Urinary bladder (tissue), 4 donors: ENCODE data around the gene SDF2L1. TPM values are rescaled to one million over a fixed set of nuclear protein-coding genes. Genes with fewer than 3 reads are reported as not detected.
"Not testable (repeated sequence)": the region's sequence is repeated elsewhere in the genome, so short reads cannot be mapped to it uniquely, and the experiment has no call there.

Source experiments
- DNase-seq: peaks from one replicate; pipeline ENCODE4 v3.0.0-alpha.2; 2015; ENCODE audit errors: extremely low spot score
- H3K27ac ChIP-seq: one replicate; pipeline ENCODE4 v1.5.1; 2013; ENCODE audit warnings: low read depth, mild to moderate bottlenecking, moderate library complexity
- H3K36me3 ChIP-seq: one replicate; pipeline ENCODE4 v1.6.1; 2013; ENCODE audit warnings: mild to moderate bottlenecking, moderate library complexity; ENCODE audit not compliant: insufficient read depth
- H3K4me1 ChIP-seq: one replicate; pipeline ENCODE4 v1.6.1; 2013; ENCODE audit warnings: mild to moderate bottlenecking, moderate library complexity; ENCODE audit not compliant: insufficient read depth
- H3K4me3 ChIP-seq: one replicate; pipeline ENCODE4 v1.5.1; 2013; ENCODE audit warnings: low read depth, low read length
- WGBS: extraction: QIAGEN DNeasy Blood & Tissue Kit; methylation state at CpG from one replicate; pipeline ENCODE4 v1.1.7; 2013; 5-methylcytosine and 5-hydroxymethylcytosine counted together
- polyA plus RNA-seq: library from polyadenylated mRNA; stranded (reverse); fragments of 200-250 nt; gene quantifications from one replicate; pipeline ENCODE4 v1.2.3, GENCODE V29; 2013
- total RNA-seq: library from RNA; depleted of rRNA; stranded (reverse); fragments of >200 nt; gene quantifications from one replicate; pipeline ENCODE4 v1.2.3, GENCODE V29; 2014
- donor health status: healthy with polysubstance abuse.
- donor health status: healthy.

The SDF2L1 gene
- total and polyA plus RNA-seq, 2 donors, result 5.1 to 58.0 TPM

DNA sequence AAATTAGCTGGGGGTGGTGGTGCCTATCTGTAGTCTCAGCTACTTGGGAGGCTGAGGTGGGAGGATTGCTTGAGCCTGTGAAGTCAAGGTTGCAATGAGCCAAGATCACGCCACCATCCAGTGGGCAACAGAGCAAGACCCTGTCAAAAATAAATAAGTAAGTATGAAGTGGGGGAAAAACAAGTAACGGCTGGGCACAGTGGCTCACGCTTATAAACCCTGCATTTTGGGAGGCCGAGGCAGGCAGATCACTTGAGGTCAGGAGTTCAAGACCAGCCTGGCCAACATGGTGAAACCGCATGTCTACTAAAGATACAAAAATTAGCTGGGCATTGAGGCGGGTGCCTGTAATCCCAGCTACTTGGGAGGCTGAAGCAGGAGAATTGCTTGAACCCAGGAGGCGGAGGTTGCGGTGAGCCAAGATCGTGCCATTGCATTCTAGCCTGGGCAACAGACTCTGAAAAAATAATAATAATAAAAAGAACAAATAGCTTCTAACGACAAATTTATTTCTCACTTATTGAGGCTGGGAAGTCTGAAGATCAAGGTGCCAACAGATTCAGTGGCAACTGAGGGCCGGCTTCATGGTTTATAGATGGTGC is 32.4 kb upstream of the SDF2L1 start:
- DNase-seq, H3K4me3 ChIP-seq, H3K27ac ChIP-seq, H3K4me1 ChIP-seq, H3K36me3 ChIP-seq: not testable (repeated sequence)
- WGBS, result 97% methylated on average over 11 of the region's 11 CpGs

DNA sequence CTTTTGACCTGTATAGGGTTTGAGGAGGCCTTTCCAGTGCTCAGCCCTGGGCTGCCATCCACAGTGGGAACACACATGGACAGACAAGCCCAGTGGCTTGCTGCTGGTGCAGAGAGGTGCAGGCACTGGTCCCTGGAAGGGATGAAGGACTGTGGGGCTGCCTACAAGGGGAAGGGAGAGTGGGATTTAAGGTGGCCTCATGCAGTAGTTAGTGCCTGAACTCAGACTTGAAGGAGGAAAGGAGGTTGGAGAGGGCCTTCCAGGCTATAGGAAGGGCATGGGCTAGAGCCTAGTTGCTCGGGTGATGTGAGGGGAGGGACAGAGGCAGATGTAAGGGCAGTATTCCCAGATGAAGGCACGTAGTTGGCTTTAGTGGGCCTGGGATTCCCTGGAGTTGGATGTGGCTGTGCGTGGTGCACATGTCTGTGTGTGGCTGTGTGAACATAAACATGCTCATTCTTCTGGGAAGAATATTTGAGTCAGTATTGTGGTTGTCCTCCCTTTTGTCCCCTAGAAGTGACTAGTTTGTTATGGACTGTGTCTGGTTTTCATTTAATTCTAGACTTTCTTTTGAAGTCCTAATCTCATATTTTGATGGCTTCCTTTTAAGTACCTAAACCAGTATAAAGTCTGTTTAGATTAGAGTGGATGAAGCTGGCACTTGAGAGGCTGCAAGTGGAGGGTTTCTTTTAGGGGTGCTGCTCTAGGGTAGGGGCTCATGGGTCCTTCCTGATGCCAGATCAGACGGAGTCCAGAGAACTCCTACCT is 30.7 kb upstream of the SDF2L1 start:
- H3K36me3 ChIP-seq, result no peaks in the 10 kb centered on the region
- whole genome bisulfite sequencing, result 63% methylated on average over 4 of the region's 4 CpGs
- no peak overlapping the region for H3K4me3 ChIP-seq
- no peak overlapping the region for H3K27ac ChIP-seq
- no peaks in the 10 kb centered on the region for H3K4me1 ChIP-seq
- no peak for DNase-seq

DNA sequence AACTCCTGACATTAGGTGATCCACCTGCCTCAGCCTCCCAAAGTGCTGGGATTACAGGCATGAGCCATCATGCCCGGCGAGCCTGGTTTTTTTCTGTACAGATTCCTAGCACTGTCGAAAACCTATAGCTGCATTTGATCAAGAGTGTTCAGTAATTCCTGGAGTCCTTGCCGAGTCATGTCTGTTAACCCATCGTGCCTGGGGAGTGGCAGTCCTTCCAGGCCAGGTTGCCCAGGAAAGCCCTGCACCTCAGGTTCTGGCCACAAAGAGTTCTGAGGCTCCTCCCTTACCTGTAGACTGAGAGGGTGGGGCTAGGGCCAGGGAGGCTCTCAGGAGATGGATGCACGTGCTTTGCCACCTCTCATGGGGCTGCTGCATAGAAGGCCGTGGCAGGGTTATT is 29.2 kb upstream of the SDF2L1 start:
- 90% methylated on average over 7 of the region's 7 CpGs for WGBS
- Histone ChIP-seq H3K27ac (no peak overlapping the region), H3K36me3 (no peaks in the 10 kb centered on the region), H3K4me3 (no peak overlapping the region), H3K4me1 (no peaks in the 10 kb centered on the region)
- DNase-seq, result no peak

DNA sequence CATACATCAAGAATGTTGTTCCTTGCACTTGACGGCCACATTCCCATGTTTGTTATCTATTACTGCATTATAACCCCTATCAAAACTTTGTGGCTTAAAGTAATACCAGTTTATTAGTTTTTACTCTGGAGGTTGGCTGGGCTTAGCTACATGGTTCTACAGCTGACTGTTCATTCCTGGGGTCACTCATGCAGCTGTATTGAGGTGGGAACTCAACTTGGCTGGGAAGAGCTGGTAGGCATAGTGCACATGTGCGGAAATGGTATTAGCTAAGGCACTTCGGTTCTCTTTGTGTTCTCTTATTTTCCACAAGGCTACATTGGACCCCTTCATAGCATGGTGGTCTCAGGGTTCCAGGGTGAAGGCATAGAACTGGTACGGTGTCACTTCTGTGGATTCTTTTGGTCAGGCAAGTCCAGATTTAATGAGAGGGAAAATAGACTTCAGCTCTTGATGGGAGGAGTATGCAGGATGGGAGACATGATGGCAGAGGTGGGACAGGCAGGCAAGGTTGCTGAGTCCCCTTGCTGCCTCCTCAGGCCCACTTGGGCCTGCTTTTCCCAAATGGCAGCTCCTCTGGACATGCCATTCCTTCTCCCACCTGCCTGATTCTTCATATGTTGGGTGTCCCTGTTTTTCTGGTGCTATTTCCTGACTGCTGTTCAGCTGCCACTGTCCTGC is 28.4 kb upstream of the SDF2L1 start:
- Histone ChIP-seq H3K36me3 (no peaks in the 10 kb centered on the region), H3K27ac (no peak overlapping the region), H3K4me1 (no peaks in the 10 kb centered on the region), H3K4me3 (no peak overlapping the region)
- DNase-seq, result no peak
- WGBS, result 81% methylated on average over 4 of the region's 4 CpGs

DNA sequence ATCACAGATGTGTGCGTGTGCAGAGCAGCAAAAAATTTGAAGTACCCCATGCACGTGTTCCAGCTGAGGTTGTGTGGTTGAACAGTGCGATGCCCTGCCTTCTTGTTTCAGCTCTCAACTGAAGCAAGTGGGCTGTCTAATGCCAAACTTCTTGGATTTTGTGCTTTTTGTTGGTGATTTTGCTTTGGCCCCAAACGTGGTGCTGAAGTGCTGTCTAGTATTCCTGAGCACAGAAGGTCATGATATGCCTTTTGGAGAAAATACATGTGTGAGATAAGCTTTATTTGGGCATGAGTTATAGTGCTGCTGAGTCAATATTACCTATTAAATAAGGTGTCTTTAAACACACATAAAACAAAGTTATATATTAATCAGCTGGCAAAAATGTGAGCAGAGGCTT is 26.4 kb upstream of the SDF2L1 start:
- no peaks in the 10 kb centered on the region for H3K36me3 ChIP-seq
- H3K4me3 ChIP-seq, result no peak overlapping the region
- no peak overlapping the region for H3K27ac ChIP-seq
- WGBS, result 83% methylated on average over 4 of the region's 4 CpGs
- DNase-seq, result no peak
- H3K4me1 ChIP-seq, result no peaks in the 10 kb centered on the region

DNA sequence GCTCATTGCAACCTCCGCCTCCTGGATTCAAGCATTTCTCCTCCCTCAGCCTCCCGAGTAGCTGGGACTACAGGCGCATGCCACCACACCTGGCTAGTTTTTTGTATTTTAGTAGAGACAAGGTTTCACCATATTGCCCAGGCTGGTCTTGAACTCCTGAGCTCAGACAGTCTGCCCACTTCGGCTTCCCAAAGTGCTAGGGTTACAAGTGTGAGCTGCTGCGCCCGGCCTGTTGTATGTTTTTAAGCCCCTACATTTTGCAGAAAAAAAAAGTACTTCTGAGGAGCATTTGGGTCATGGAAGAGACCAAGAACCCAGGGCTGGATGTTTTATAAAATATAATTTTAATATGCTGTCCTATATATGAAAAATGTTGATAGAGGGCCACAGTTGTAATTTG is 24.8 kb upstream of the SDF2L1 start:
- H3K27ac ChIP-seq, H3K36me3 ChIP-seq, DNase-seq, H3K4me3 ChIP-seq, H3K4me1 ChIP-seq: not testable (repeated sequence)
- WGBS, result 97% methylated on average over 6 of the region's 6 CpGs

DNA sequence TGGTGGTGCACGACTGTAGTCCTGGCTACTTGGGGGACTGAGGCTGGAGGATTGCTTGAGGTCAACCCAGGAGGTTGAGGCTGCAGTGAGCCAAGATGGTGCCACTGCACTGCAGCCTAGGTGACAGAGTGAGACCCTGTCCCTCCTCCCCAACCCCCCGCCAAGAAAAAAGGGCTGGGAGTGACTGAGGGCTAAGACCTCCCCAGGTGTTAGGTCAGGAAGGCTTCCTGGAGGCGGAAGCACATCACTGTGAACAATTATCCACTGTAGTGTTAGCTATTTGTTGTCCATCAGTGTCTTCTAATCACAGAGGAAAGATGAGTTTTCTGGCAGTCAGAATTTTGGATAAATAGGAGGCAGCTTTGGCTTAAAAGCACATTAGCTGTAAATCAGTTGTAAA is 21.1 kb upstream of the SDF2L1 start:
- Histone ChIP-seq H3K4me3 (no peak overlapping the region), H3K4me1 (no peaks in the 10 kb centered on the region), H3K36me3 (no peaks in the 10 kb centered on the region), H3K27ac (no peak overlapping the region)
- 93% methylated on average over 3 of the region's 3 CpGs for WGBS
- no peak for DNase-seq

DNA sequence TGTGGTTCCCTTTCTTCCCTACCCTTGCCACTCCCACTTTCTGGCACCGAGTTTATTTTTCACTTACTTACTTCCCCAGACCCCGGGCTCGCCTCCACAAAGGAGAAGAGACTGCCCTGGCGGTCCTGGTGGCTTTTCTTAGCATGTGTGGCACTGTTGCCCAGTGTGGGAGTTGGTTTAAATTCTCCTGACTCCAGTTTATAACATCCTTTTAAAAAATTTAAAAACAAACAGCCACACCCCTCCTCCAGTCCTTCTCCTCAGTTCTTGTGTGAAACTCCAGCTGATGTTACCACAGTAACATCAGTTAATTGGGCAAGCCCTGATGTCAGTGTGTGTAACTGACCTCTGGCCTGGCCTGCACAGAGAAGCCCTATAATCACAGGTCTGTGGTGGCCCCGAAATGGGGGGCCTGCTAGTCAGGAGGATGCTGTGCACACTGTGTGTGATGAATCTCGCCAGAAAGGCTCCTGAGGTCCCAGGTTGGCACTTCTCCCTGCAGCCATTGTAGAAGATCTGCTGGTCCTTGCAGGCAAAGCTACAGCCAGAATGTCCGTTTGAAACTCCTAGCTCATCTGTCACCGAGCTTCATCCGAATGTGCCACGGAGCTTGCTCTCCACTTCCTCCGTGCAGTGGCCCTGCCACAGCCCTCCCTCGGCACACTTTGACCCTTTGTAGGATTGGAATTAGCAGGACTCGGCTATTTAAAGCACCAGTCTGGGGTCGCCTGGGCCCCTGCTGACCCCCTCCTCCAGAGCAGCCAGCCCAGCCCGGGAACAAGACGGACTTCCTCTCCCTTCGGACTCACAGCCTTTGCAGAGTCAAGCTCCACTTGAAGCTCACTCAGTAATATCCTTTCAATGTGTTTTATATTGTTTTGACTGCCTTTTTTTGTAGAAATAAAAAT is 19.8 kb upstream of the SDF2L1 start:
- no peak overlapping the region for H3K27ac ChIP-seq
- no peaks in the 10 kb centered on the region for H3K36me3 ChIP-seq
- DNase-seq, result no peak
- no peak overlapping the region for H3K4me3 ChIP-seq
- WGBS, result 67% methylated on average over 17 of the region's 17 CpGs
- no peaks in the 10 kb centered on the region for H3K4me1 ChIP-seq

DNA sequence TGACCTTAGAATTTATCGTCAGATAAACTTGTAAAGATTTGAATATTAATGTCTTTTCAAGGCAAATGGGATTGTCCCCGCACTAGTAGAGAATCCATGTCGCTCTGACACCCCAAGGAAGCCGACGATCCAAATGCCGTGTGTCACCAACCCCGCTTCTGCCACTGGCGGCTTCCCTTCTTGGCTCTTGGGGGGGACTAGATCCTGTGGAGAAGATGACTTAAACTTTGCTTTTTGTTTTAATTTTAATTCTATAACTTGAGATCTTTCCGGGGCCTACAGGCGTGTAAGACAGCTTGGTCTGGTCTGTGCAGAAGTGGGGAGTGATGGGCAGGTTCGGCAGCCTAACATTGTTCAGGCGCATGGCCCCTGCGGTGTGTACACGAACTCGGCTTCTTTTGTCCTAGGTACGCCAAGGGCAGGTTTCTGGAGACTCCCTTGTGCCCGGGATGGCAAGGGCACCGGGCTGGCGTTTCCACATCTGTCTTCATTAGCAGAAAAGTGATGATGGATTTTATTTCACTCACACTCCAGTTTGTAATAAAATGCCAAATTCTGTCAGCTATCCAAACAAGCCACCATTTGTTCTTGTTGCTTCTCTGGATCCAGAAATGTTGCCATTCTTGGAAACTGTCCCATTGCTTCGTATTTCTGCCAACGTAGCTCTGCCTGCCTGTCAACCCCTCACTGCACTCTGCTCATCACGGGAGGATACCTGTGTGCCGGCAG is 19.0 kb upstream of the SDF2L1 start:
- no peak overlapping the region for H3K4me3 ChIP-seq
- no peak for DNase-seq
- peaks cover 2% of the 10 kb centered on the region for H3K36me3 ChIP-seq
- no peak overlapping the region for H3K27ac ChIP-seq
- 89% methylated on average over 23 of the region's 23 CpGs for WGBS
- no peaks in the 10 kb centered on the region for H3K4me1 ChIP-seq

DNA sequence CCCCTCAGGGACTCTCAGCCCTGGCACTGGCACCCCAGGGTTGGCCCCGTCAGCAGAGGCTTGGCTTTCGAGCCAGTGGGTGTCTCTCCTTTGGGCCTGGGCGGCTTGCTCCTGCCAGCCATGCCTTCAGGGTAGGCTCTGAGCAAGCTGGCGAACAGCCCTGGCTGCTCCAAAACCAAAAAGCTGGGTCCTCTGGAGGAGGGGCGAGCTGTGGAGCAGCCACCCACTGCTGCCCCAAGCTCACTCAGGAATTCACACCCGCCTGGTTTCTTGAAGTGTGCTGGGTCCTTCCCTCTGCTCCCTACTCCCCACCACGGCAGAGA is 18.5 kb upstream of the SDF2L1 start:
- 86% methylated on average over 7 of the region's 7 CpGs for WGBS
- no peak overlapping the region for H3K27ac ChIP-seq
- peaks cover 2% of the 10 kb centered on the region for H3K36me3 ChIP-seq
- no peaks in the 10 kb centered on the region for H3K4me1 ChIP-seq
- DNase-seq, result no peak
- H3K4me3 ChIP-seq, result no peak overlapping the region

DNA sequence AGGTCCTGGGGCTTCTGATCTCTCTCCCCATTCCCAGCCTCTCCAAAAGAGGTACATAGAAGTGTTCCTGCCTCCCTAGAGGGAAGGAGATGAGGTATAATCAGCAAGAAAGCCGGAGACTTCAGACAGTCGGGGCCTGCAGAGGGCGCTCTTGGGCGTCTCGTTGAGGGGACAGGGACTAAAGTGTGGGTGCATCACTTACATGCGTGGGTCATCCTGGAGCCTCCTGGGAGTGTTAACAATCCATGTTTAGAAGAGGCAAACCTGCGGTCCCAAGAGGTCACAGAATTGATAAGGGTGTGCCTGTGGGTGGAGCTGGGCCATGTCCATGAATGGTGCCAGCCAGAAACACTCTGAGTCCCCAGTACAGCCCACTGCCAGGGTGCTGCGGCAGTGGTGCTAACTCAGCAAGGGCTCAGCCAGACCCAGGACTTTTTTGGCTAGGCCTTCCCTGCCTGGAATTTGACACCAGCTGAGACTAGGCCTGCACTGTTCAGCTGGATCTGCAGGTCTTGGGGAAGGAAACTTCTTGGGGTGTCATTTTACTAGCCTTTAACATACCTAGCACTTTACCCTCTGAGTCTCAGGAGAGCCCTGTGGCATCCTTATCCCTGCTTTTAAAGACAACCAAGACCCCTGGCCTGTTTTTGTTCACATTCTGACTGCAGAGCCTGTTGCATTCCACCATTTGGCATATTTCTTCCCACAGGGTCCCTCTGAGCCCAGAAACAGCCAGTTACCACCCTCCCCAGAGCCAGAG is 17.8 kb upstream of the SDF2L1 start:
- no peaks in the 10 kb centered on the region for H3K4me1 ChIP-seq
- WGBS, result 58% methylated on average over 8 of the region's 8 CpGs
- peaks cover 2% of the 10 kb centered on the region for H3K36me3 ChIP-seq
- no peak overlapping the region for H3K4me3 ChIP-seq
- H3K27ac ChIP-seq, result no peak overlapping the region
- no peak for DNase-seq

DNA sequence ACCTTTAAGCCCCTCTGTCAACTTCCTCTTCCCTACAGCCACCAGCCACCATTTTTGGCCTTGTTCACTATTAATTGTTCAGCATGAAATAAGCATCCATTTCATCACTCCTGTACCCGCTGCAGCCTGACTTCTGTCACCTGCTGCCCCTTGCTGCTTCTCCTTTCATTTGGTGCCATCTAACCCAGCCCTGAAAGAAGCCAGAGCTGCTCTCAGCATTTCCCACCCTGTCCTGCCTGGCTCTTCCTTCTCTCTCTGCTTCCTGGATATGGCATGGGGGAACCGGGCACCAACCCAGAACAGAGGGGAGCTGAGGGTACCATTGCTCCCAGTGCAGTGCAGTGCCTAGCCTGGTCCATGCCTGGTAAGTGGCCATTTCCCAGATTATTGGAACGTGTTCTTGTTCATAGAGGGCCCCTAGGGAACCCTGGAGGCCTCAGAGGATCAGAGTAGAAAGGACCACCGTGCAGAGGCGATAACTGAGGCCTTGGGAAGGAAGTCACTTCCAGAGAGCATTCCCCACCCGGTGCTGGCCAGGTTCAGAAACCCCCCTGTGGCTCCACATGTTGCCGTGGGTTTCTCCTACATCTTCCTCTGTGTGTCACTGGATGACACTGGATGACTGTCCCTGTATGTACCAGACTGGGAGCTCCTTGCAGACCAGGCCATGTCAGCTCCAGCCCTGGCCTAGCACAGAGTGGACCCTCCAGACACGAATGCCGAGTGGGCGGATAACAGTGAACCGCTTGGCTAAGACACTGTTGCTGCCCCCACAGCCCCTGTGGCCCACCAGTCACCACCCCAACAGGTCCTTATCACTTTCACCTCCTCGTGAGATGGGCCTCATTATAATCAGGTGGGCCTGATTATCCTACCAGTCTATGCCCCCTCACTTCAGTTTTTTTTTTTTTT is 17.0 kb upstream of the SDF2L1 start:
- H3K4me3 ChIP-seq, result no peak overlapping the region
- H3K4me1 ChIP-seq, result no peaks in the 10 kb centered on the region
- 85% methylated on average over 12 of the region's 12 CpGs for WGBS
- peaks cover 2% of the 10 kb centered on the region for H3K36me3 ChIP-seq
- no peak overlapping the region for H3K27ac ChIP-seq
- DNase-seq, result no peak
